Gastrocnemius medialis (tissue), 4 donors: ENCODE measurements around the gene CA14.

Experiments used
- POLR2A ChIP-seq, 2 donors: fragments of 450-650 bp; IDR thresholded peaks; one replicate each; pipeline ENCODE4 v1.6.1; 2017; ENCODE audit warnings: antibody characterized with exemption in 2 of 2, mild to moderate bottlenecking in 2 of 2, moderate library complexity in 2 of 2
- TF ChIP-seq, protein P1 (sequence below), 5 experiments: fragments of 450-650 bp in 3 of 5; fragments of 200-600 bp in 2 of 5; sonication (generic) in 2 of 5; IDR thresholded peaks in 4 of 5; conservative IDR thresholded peaks in 1 of 5; 1 replicate in 4 of 5; 2 replicates in 1 of 5; pipeline ENCODE4 v1.5.1; 2016 to 2019; ENCODE audit warnings: antibody characterized with exemption in 5 of 5, mild to moderate bottlenecking in 3 of 5, moderate library complexity in 3 of 5

DNA sequence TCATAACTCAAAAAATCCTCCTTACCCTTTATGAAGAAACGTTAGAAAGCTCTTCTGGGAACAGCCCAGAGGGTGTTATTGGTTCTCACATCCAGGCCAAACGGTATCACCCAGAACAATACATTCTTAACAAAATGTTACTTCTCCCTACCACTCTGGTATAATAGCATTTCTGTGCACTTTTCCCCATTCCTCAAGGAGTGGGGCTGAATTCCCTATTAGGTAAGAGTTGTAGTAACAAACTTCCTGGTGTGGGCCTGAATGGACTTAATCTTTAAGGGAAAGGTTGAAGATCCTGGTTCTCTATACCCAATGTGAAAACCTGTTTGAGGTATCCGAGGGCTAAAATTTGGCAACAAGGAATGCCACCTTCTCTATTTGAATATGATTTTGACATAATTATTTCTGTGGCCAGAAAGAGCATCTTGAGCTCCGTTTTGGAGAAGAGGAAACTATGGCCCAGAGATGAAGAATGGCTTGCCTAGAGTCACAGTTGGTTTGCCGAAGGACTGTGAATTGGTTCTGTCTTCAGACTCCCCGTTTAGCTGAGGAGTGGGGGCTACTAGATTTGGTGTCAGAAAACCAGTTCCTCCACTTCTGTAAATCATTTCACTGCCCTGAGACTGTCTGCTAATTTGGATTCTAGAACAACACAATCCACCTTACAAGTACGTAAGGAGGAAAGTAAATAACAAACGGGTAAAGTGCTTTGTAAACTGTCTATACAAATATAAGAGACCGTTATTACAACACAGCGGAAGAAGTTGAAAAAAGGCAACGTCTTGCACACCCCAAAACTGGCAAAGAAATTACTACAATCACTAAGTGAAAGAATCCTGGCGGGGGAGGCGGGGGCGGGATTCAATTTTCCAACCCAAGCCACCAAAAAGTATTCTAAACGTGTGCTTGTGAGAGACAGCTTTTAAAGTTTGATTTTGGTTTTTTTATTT lies 23.9 kb upstream of the CA14 start:
- TF ChIP-seq, protein P1, sequence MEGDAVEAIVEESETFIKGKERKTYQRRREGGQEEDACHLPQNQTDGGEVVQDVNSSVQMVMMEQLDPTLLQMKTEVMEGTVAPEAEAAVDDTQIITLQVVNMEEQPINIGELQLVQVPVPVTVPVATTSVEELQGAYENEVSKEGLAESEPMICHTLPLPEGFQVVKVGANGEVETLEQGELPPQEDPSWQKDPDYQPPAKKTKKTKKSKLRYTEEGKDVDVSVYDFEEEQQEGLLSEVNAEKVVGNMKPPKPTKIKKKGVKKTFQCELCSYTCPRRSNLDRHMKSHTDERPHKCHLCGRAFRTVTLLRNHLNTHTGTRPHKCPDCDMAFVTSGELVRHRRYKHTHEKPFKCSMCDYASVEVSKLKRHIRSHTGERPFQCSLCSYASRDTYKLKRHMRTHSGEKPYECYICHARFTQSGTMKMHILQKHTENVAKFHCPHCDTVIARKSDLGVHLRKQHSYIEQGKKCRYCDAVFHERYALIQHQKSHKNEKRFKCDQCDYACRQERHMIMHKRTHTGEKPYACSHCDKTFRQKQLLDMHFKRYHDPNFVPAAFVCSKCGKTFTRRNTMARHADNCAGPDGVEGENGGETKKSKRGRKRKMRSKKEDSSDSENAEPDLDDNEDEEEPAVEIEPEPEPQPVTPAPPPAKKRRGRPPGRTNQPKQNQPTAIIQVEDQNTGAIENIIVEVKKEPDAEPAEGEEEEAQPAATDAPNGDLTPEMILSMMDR (IDR thresholded peaks at IDR 0.05 in 4 of 5, conservative IDR thresholded peaks at IDR 0.05 in 1 of 5) = no peak
- TF ChIP-seq POLR2A (IDR thresholded peaks at IDR 0.05) = no peak
